ENCODE measurements around the gene RUNDC1. TPM values are rescaled to one million over a fixed set of nuclear protein-coding genes. Genes with fewer than 3 reads are reported as not detected.
"Not testable (repeated sequence)": the region's sequence is repeated elsewhere in the genome, so short reads cannot be mapped to it uniquely, and the experiment has no call there.

RUNDC1 gene
- total RNA-seq, 4 donors from 2014 or later, result 18.1 to 43.8 (median 27.8) TPM

DNA sequence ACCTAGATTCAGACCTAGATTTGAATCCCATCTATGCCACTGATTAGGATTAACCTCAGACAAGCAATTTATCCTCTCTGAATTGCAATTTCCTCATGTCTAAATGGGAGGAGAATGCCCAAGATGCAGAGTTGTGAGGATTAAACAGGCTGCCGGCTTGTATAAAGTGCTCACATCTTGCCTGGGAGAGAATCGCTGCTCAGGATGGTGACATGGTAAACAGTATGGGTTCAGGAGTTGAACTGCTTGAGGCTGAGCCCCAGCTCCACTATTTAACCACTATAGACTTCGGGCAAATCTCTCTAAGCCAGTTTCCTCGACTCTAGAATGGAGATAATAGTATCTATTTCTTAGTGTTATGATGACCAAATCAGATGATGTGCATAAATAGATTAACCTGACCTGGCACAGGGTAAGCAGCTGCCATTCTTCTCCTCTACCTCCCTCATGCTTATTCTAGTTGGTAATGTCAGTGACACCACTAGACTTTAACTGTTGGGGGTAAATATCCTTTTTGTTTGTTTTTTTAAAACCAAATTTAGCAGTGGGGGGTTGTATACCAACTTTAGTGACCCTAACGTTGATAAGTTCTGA lies 17.1 kb downstream of the RUNDC1 start:
- Histone ChIP-seq H3K36me3 (peaks cover 0 to 28% (median 12%) of the 10 kb centered on the region in 4 donors), H3K27me3 (no peaks in the 10 kb centered on the region), H3K4me3 (peak overlapping the region in 2 of 4 donors; percentile 8 to 44), H3K4me1 (peaks cover 16 to 27% (median 21%) of the 10 kb centered on the region in 4 donors), H3K27ac (peak overlapping the region; percentile 91 to 98 (median 94)), H3K9me3 (no peaks in the 10 kb centered on the region)
- whole genome bisulfite sequencing, 2 donors (ENCODE audit: low coverage in 1 of 2), result 8% methylated on average over 5 of the region's 5 CpGs; no CpG with 5 or more reads in 1 of the 2 donors
- intact Hi-C loops (cut with DNase I; ENCODE audit: low total_unique reads), result no loop called here
- in situ Hi-C loops (cut with MboI; ENCODE audit: low pct_ligation_motif_present in 1 of 4, low pct_unique_long_range_greater_than_20kb in 1 of 4, low sequenced_read_pairs in 3 of 4), result no loop called here
- TF ChIP-seq CTCF (IDR thresholded peaks at IDR 0.05), result no peak
- no peak for TF ChIP-seq POLR2A (IDR thresholded peaks at IDR 0.05)
- TF ChIP-seq POLR2AphosphoS5 (IDR thresholded peaks at IDR 0.05), result no peak
- TF ChIP-seq EP300 (IDR thresholded peaks at IDR 0.05; ENCODE audit: low read depth), result no peak
- no peak for DNase-seq

DNA sequence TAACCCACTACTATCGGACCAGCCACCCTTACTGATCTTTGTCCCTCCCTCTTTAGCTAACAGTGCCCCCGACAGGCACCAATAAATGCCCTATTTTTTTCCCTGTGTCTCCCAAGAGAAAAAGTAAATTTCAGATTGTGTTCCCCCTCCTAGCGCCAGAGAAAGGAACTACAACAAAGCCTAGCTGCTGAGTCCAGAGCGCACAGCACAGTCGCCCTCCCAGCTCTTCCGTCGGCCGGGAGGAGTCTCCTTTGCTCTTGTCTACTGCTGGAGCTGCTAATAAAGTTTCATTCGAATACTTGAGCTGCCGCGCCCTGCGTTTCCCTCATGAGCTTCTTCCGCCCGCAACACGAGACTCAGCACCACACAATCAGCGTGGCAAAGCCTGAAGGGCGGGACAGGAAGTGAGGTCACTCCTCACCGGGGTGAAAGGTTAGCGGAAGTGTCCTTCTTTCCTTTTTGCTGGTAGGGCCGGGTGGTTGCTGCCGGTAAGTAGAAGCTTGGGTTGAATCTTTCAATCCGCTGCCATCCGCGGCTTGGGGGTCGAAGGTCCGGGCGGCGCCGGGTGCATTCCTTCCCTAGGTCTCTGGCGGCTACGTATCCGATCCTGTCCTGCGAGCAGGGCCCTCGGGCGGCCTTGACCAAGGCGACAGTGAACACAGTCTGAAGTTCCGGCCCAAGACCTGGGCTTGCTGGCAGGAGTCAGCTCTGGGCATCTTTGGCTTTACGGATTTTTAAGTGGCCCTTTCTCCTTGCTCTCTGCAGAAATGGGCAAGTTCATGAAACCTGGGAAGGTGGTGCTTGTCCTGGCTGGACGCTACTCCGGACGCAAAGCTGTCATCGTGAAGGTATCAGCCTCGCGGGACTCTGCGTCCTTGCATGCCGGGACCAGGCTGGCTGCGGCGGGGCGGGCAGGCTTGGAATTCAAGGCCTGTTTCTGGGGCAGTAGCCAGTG lies 17.9 kb downstream of the RUNDC1 start, which contains the start of gene RPL27:
RPL27 (plus strand) TSS at position 436 of the 955 bp plus-strand sequence; CDS start at position 768, 332 bp downstream.
- Histone ChIP-seq H3K36me3 (peaks cover 0 to 31% (median 16%) of the 10 kb centered on the region in 4 donors), H3K4me1 (peaks cover 16 to 27% (median 21%) of the 10 kb centered on the region in 4 donors), H3K27me3 (no peaks in the 10 kb centered on the region), H3K27ac (peak within 1 kb of the TSS; percentile 91 to 98 (median 94)), H3K4me3 (peak within 1 kb of the TSS; percentile 62 to 91 (median 71)), H3K9me3 (no peaks in the 10 kb centered on the region)
- 0 to 1% methylated on average over 1 to 41 of the region's 49 CpGs for WGBS, 2 donors (ENCODE audit: low coverage in 1 of 2)
- peak; percentile 99 for DNase-seq
- intact Hi-C loops (cut with DNase I; ENCODE audit: low total_unique reads), result no loop called here
- TF ChIP-seq POLR2A (IDR thresholded peaks at IDR 0.05), result peak; percentile 91
- TF ChIP-seq CTCF (IDR thresholded peaks at IDR 0.05), result peak; percentile 83 to 99 (median 91)
- TF ChIP-seq POLR2AphosphoS5 (IDR thresholded peaks at IDR 0.05), result peak; percentile 92 to 93 (median 92)
- peak; percentile 27 for TF ChIP-seq EP300 (IDR thresholded peaks at IDR 0.05; ENCODE audit: low read depth)
- in situ Hi-C loops (cut with MboI; ENCODE audit: low pct_ligation_motif_present in 1 of 4, low pct_unique_long_range_greater_than_20kb in 1 of 4, low sequenced_read_pairs in 3 of 4), result no loop called here

- DNase-seq, result no peak
- H3K27me3 ChIP-seq, result no peaks in the 10 kb centered on the region
- 3 to 8% methylated on average over 8 to 10 of the region's 10 CpGs for WGBS, 2 donors (ENCODE audit: low coverage in 1 of 2)
- peak overlapping the region; percentile 62 to 91 (median 71) for H3K4me3 ChIP-seq
- H3K9me3 ChIP-seq, result no peaks in the 10 kb centered on the region
- intact Hi-C loops (cut with DNase I; ENCODE audit: low total_unique reads) (no loop called here), in situ Hi-C loops (cut with MboI; ENCODE audit: low pct_ligation_motif_present in 1 of 4, low pct_unique_long_range_greater_than_20kb in 1 of 4, low sequenced_read_pairs in 3 of 4) (no loop called here)
- H3K36me3 ChIP-seq, result peaks cover 0 to 31% (median 17%) of the 10 kb centered on the region in 4 donors
- H3K4me1 ChIP-seq, result peaks cover 16 to 27% (median 21%) of the 10 kb centered on the region in 4 donors
- TF ChIP-seq EP300 (IDR thresholded peaks at IDR 0.05; ENCODE audit: low read depth) (no peak), POLR2A (IDR thresholded peaks at IDR 0.05) (no peak), POLR2AphosphoS5 (IDR thresholded peaks at IDR 0.05) (no peak), CTCF (IDR thresholded peaks at IDR 0.05) (no peak)
- peak overlapping the region; percentile 91 to 98 (median 94) for H3K27ac ChIP-seq
Observed at GRCh38 chr17:42999003-42999525, 18.7 kb downstream of the RUNDC1 start.

DNA sequence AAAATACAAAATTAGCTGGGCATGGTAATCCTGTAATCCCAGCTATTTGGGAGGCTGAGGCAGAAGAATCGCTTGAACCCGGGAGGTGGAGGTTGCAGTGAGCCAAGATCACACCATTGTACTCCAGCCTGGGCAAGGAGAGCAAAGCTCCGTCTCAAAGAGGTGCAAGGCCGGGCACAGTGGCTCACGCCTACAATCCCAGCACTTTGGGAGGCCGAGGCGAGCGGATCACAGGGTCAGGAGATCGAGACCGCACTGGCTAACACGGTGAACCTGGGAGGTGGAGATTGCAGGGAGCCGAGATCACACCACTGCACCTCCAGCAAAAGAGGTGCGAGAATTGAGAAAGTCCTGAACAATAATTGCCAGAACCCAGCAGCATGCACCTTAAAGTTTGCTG lies 20.5 kb downstream of the RUNDC1 start:
- intact Hi-C loops (cut with DNase I; ENCODE audit: low total_unique reads); H3K9me3 ChIP-seq; H3K27ac ChIP-seq; DNase-seq; H3K4me3 ChIP-seq; H3K27me3 ChIP-seq: not testable (repeated sequence)
- 90 to 100% methylated on average over 1 to 13 of the region's 13 CpGs for WGBS, 2 donors (ENCODE audit: low coverage in 1 of 2)
- in situ Hi-C loops (cut with MboI; ENCODE audit: low pct_ligation_motif_present in 1 of 4, low pct_unique_long_range_greater_than_20kb in 1 of 4, low sequenced_read_pairs in 3 of 4), result loop anchor here in 1 of 4 donors (25.0 kb wide), 1 partner anchor 336 kb away; no protein-coding TSS in a partner anchor
- Histone ChIP-seq H3K4me1 (peaks cover 16 to 27% (median 21%) of the 10 kb centered on the region in 4 donors), H3K36me3 (peaks cover 0 to 31% (median 17%) of the 10 kb centered on the region in 4 donors)
